ENCODE data around the gene MAP3K8. TPM values are rescaled to one million over a fixed set of nuclear protein-coding genes. Genes with fewer than 3 reads are reported as not detected.
A peak's percentile ranks its signal among the peaks of the same experiment; 100 is the strongest.

MAP3K8 gene
- 10 to 100 TPM in 1 of 6 experiments, 1 to 10 TPM in 5; 3.1 to 21.9 (median 6.1) TPM for total RNA-seq
- long read RNA-seq, partial matches to known transcripts, result 0 of 2 reads
- long read RNA-seq, other reads (novel, unspliced or antisense), result 1 of 2 reads

DNA sequence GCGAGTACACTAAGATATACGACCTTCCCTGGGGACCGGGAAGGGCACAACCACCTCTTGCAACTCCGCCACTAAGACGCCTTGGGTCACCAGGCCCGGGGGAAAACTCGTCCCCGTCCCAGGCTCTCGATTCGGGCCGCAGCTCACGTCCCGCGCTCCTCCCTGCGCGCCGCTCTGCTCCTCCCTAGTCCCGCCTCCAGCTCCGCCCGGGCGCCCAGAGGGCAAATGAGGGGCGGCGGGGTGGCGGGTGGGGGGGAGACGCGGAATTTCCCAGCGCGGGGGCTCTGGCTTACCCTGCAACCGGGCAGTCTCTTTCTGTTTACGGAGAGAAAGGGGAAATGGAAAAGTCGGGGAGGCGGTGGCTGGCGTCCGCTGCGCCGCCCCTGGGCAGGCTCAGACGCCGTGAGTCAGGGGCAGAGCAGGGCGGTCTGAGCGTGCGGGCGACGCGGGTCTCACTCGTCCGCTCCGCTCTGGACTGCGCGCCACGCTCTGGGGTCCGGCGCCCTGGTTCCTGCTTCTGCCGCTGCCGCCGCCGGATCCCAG, at the start of gene MAP3K8:
TSS of gene MAP3K8 (plus strand) at position 455 of the 543 bp plus-strand sequence. CDS start 4,755 bp downstream, outside the sequence.
- Histone ChIP-seq H3K27me3 (no peaks in the 10 kb centered on the region), H3K36me3 (peaks cover 0 to 8% (median 0%) of the 10 kb centered on the region in 4 donors), H3K27ac (peak within 1 kb of the TSS; percentile 81 to 99 (median 99)), H3K4me3 (peak within 1 kb of the TSS; percentile 81 to 89 (median 85)), H3K9me3 (no peaks in the 10 kb centered on the region), H3K4me1 (peaks cover 0 to 20% (median 0%) of the 10 kb centered on the region in 4 donors)
- intact Hi-C loops (cut with DNase I), result no loop called here
- ATAC-seq, result peak; percentile 83 to 91 (median 86)
- peak; percentile 92 to 96 (median 96) for DNase-seq
- WGBS (ENCODE audit: insufficient coverage, low coverage, low lambda C conversion rate, missing lambda C conversion rate), result 0% methylated on average over 3 of the region's 56 CpGs
- TF ChIP-seq, protein P1, sequence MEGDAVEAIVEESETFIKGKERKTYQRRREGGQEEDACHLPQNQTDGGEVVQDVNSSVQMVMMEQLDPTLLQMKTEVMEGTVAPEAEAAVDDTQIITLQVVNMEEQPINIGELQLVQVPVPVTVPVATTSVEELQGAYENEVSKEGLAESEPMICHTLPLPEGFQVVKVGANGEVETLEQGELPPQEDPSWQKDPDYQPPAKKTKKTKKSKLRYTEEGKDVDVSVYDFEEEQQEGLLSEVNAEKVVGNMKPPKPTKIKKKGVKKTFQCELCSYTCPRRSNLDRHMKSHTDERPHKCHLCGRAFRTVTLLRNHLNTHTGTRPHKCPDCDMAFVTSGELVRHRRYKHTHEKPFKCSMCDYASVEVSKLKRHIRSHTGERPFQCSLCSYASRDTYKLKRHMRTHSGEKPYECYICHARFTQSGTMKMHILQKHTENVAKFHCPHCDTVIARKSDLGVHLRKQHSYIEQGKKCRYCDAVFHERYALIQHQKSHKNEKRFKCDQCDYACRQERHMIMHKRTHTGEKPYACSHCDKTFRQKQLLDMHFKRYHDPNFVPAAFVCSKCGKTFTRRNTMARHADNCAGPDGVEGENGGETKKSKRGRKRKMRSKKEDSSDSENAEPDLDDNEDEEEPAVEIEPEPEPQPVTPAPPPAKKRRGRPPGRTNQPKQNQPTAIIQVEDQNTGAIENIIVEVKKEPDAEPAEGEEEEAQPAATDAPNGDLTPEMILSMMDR (IDR thresholded peaks at IDR 0.05), result no peak
- TF ChIP-seq POLR2A (IDR thresholded peaks at IDR 0.05), result peak; percentile 54

DNA sequence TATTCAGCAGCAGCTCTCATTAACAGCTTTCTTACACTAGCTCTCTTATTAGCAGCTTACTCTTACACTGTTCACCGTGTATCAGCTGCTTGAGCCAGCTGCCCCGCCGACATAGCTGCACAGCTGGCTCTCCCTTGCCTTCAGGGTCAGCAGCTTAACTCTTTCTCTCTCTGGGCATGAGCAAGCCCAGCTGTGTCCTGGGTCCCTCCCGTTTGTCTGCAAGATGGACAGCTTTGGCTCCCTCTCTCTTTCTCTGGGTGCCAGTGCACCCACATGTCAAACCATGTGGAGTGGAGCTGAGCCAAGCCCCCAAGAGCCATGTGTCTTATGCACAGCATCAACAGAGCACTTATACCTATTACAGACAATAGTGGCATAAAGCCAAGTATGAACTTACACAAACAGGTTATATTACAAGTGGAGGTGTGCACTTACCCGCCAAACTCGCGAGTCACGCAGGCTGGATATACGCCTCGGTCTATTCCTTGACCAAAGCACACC, 49.2 kb upstream of the MAP3K8 start:
- no peaks in the 10 kb centered on the region for H3K4me1 ChIP-seq
- no peak overlapping the region for H3K27ac ChIP-seq
- DNase-seq (no peak), ATAC-seq (no peak)
- 60% methylated on average over 4 of the region's 10 CpGs for WGBS (ENCODE audit: insufficient coverage, low coverage, low lambda C conversion rate, missing lambda C conversion rate)
- H3K36me3 ChIP-seq, result no peaks in the 10 kb centered on the region
- intact Hi-C loops (cut with DNase I), result no loop called here
- H3K27me3 ChIP-seq, result no peaks in the 10 kb centered on the region
- TF ChIP-seq, protein P1 (IDR thresholded peaks at IDR 0.05), result peak in 1 of 4 donors; percentile 15
- no peak for TF ChIP-seq POLR2A (IDR thresholded peaks at IDR 0.05)
- H3K4me3 ChIP-seq, result no peak overlapping the region
- no peaks in the 10 kb centered on the region for H3K9me3 ChIP-seq

DNA sequence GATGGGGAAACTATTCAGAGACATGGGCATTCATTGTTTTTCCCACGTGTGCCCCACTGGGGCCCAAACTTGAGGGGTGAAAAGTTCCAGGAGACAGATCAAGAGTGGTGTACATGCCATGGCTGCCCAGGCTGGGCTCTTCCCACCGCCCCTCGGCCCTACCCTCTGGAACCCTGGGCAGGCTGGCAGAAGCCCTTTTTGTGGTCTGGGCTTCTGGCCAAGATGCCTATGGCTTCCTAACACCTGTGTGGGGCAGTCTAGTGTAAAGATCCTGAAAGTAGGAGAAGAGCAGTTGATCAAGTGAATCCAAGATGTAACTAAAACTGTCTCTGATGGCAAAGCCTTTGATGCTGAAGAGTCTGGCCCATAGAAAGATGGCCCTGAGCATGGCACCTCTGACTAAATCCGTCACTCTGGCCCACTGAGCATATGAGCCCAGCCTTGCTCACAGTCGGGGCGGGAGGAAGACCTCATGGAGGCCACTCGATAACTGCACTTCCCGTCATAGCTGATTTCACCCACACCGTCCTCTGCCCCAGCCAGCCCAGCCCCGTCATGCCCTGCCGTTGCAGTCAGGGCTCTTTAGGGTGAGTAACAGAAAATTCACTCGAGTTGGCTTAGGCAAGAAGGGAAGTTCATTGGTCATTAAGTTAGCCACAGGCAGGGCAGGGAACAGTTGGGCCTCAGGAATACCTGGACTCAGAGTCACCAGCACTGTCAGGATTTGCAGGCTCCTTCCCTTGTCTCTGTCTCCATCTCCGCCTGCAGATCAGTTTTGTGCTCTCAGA, 47.0 kb upstream of the MAP3K8 start:
- ATAC-seq (no peak), DNase-seq (no peak)
- TF ChIP-seq POLR2A (IDR thresholded peaks at IDR 0.05), result no peak
- TF ChIP-seq, protein P1 (IDR thresholded peaks at IDR 0.05), result no peak
- intact Hi-C loops (cut with DNase I), result no loop called here
- no peaks in the 10 kb centered on the region for H3K36me3 ChIP-seq
- WGBS (ENCODE audit: insufficient coverage, low coverage, low lambda C conversion rate, missing lambda C conversion rate), result 71% methylated on average over 1 of the region's 13 CpGs
- H3K4me1 ChIP-seq, result no peaks in the 10 kb centered on the region
- no peak overlapping the region for H3K4me3 ChIP-seq
- no peaks in the 10 kb centered on the region for H3K9me3 ChIP-seq
- no peaks in the 10 kb centered on the region for H3K27me3 ChIP-seq
- no peak overlapping the region for H3K27ac ChIP-seq

DNA sequence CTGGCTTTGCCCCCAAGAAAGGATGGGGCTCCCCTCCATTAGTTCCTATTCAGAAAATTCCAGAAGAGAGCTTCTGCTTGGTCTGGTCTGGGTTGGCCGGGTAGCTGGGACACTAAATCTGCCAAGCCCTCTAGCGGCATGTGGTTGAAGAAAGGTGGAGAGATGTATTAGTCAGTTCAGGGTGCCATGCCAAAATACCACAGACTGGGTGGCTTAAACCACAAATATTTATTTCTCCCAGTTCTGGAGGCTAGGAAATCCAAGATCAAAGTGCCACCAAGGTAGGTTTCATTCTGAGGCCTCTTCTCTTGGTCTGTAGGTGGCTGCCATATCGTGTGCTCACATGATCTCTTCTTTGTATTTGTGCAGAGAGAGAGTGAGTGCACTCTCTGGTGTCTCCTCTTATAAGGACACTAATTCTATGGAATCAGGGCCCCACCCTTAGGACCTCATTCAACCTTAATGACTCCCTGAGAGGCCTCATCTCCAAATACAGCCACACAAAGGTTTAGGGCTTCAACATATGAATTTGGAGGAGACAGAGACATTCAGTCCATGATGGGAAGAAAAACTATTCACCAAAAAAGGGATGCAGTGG, 46.2 kb upstream of the MAP3K8 start:
- H3K36me3 ChIP-seq, result no peaks in the 10 kb centered on the region
- no peak for DNase-seq
- TF ChIP-seq, protein P1 (IDR thresholded peaks at IDR 0.05), result no peak
- no peak for TF ChIP-seq POLR2A (IDR thresholded peaks at IDR 0.05)
- H3K4me3 ChIP-seq, result no peak overlapping the region
- no peaks in the 10 kb centered on the region for H3K9me3 ChIP-seq
- WGBS (ENCODE audit: insufficient coverage, low coverage, low lambda C conversion rate, missing lambda C conversion rate), result 92% methylated on average over 2 of the region's 3 CpGs
- intact Hi-C loops (cut with DNase I), result no loop called here
- no peak overlapping the region for H3K27ac ChIP-seq
- H3K4me1 ChIP-seq, result peaks cover 0 to 2% (median 0%) of the 10 kb centered on the region in 4 donors
- no peak for ATAC-seq
- H3K27me3 ChIP-seq, result no peaks in the 10 kb centered on the region
